Measurements from ENCODE around the gene SPDYE4. TPM values are rescaled to one million over a fixed set of nuclear protein-coding genes. Genes with fewer than 3 reads are reported as not detected.

Gene SPDYE4
- total RNA-seq, 2 donors from 2014 or later = not detected

- DNase-seq (ENCODE audit: low spot score) (no peak), ATAC-seq (ENCODE audit: insufficient number of reproducible peaks, low FRiP score, low read depth) (no peak)
- TF ChIP-seq CTCF (IDR thresholded peaks at IDR 0.05) = no peak
- no peaks in the 10 kb centered on the region for H3K36me3 ChIP-seq
- H3K27ac ChIP-seq = no peak overlapping the region
- no peak overlapping the region for H3K4me3 ChIP-seq
- H3K4me1 ChIP-seq (ENCODE audit: control insufficient read depth in 1 of 2, low read depth in 2 of 2) = peaks cover 3 to 28% of the 10 kb centered on the region in 2 donors
- no peaks in the 10 kb centered on the region for H3K9me3 ChIP-seq
- no peaks in the 10 kb centered on the region for H3K27me3 ChIP-seq (replicated peaks; ENCODE audit: insufficient read depth)
Measured at GRCh38 chr17:8713315-8713714, 45.0 kb downstream of the SPDYE4 start.

GRCh38 chr17:8712698-8713097 lies 45.6 kb downstream of the SPDYE4 start:
- Histone ChIP-seq H3K27ac (peak overlapping the region in 1 of 2 donors; percentile 3), H3K36me3 (no peaks in the 10 kb centered on the region), H3K4me1 (ENCODE audit: control insufficient read depth in 1 of 2, low read depth in 2 of 2) (peaks cover 8 to 34% of the 10 kb centered on the region in 2 donors), H3K9me3 (no peaks in the 10 kb centered on the region), H3K27me3 (replicated peaks; ENCODE audit: insufficient read depth) (no peaks in the 10 kb centered on the region), H3K4me3 (no peak overlapping the region)
- no peak for TF ChIP-seq CTCF (IDR thresholded peaks at IDR 0.05)
- ATAC-seq (ENCODE audit: insufficient number of reproducible peaks, low FRiP score, low read depth) = no peak
- DNase-seq (ENCODE audit: low spot score) = no peak

- TF ChIP-seq CTCF (IDR thresholded peaks at IDR 0.05) = no peak
- no peaks in the 10 kb centered on the region for H3K9me3 ChIP-seq
- no peak for DNase-seq (ENCODE audit: low spot score)
- no peak overlapping the region for H3K4me3 ChIP-seq
- ATAC-seq (ENCODE audit: insufficient number of reproducible peaks, low FRiP score, low read depth) = no peak
- peaks cover 18 to 48% of the 10 kb centered on the region in 2 donors for H3K4me1 ChIP-seq (ENCODE audit: control insufficient read depth in 1 of 2, low read depth in 2 of 2)
- no peak overlapping the region for H3K27ac ChIP-seq
- H3K27me3 ChIP-seq (replicated peaks; ENCODE audit: insufficient read depth) = no peaks in the 10 kb centered on the region
- no peaks in the 10 kb centered on the region for H3K36me3 ChIP-seq
Measured at GRCh38 chr17:8711291-8711690, 47.1 kb downstream of the SPDYE4 start.

GRCh38 chr17:8710813-8711212 lies 47.5 kb downstream of the SPDYE4 start:
- H3K27ac ChIP-seq = no peak overlapping the region
- peaks cover 18 to 52% of the 10 kb centered on the region in 2 donors for H3K4me1 ChIP-seq (ENCODE audit: control insufficient read depth in 1 of 2, low read depth in 2 of 2)
- DNase-seq (ENCODE audit: low spot score) (no peak), ATAC-seq (ENCODE audit: insufficient number of reproducible peaks, low FRiP score, low read depth) (no peak)
- no peaks in the 10 kb centered on the region for H3K36me3 ChIP-seq
- H3K9me3 ChIP-seq = no peaks in the 10 kb centered on the region
- no peak overlapping the region for H3K4me3 ChIP-seq
- no peaks in the 10 kb centered on the region for H3K27me3 ChIP-seq (replicated peaks; ENCODE audit: insufficient read depth)
- TF ChIP-seq CTCF (IDR thresholded peaks at IDR 0.05) = no peak

- H3K4me3 ChIP-seq = no peak overlapping the region
- H3K36me3 ChIP-seq = no peaks in the 10 kb centered on the region
- peak overlapping the region; percentile 92 to 95 for H3K27ac ChIP-seq
- H3K9me3 ChIP-seq = no peaks in the 10 kb centered on the region
- no peak for DNase-seq (ENCODE audit: low spot score)
- no peaks in the 10 kb centered on the region for H3K27me3 ChIP-seq (replicated peaks; ENCODE audit: insufficient read depth)
- no peak for ATAC-seq (ENCODE audit: insufficient number of reproducible peaks, low FRiP score, low read depth)
- H3K4me1 ChIP-seq (ENCODE audit: control insufficient read depth in 1 of 2, low read depth in 2 of 2) = peaks cover 18 to 58% of the 10 kb centered on the region in 2 donors
- TF ChIP-seq CTCF (IDR thresholded peaks at IDR 0.05) = no peak
Measured at GRCh38 chr17:8709006-8709405, 49.3 kb downstream of the SPDYE4 start.
